ENCODE measurements around the gene HAPSTR1.

The HAPSTR1 gene

DNA sequence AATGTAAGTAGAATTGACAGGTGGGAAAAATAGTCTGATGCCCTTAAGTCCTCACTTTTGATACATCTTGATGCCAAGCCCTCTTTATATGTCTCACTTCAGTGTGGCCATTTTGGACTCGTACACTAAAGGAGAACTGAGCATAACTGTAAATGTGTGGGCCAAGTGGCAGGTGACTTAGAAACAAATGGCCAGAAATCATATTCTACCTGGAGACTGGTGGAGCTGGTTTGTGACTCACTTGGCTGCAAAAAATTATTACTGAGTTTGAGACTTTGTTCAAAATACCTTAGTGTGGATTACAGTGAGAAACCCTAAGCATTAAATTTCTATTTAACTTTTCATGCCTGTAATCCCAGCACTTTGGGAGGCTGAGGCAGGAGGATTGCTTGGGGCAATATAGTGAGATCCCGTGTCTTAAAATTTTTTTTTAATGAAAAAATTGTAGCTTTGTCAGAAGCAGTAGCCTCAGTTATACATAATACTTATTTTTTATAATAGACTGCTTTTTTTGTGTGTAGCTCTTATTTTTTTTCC, 5.0 kb downstream of the HAPSTR1 start:
- no peak for DNase-seq (ENCODE audit: low read depth)

GRCh38 chr16:9097266-9098219, 6.1 kb downstream of the HAPSTR1 start:
- DNase-seq (ENCODE audit: low read depth), result no peak

DNA sequence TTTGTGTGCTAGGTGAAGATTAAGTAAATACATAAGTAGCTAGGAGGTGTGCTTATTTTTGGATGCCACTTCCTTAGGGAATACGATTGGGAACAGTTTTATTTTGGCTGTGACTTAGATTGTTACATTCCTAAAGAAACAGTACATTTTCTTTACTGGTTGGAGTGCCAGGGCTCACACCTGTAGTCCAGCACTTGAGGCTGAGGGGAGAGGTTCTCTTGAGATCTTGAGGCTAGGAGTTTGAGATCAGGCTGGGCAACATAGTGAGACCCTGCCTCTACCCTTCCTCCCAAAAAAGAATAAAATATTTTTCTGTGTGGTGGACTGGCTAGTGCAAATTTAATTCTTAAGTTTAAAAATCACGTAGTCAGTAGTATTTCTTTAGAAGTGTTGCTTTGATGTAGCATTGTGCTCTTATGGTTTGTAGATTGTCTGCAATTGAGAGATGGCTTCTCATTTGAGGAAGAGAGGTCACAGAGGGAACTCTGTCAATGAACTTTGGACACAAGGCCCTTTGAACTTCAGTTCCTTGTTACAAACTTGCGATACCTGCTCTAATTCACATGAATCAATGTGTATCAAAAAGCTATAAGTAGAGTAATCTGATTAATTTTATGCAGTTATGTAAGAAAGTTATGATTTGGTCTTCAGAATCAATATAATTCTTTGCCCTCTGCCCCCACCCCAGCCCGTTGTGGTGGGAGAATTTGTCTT, 7.1 kb downstream of the HAPSTR1 start:
- DNase-seq (ENCODE audit: low read depth), result no peak

DNA sequence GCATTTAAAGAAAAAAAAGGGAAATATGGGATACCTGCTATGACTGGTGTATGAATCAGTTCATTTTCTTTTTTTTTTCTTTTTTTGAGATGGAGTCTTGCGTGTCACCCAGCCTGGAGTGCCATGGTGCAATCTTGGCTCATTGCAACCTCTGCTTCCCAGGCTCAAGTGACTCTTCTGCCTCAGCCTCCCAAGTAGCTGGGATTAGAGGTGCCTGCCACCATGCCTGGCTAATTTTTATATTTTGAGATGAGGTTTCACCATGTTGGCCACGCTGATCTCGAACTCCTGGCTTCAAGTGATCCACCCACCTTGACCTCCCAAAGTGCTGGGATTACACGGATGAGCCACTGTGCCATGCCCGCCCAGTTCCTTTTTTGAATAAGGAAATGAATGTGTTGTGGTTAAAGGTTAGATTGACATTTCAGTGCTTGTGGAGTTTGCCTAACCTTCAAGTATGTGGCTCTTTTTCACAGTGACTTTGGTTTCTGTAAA, 7.7 kb downstream of the HAPSTR1 start:
- no peak for DNase-seq (ENCODE audit: low read depth)

- DNase-seq (ENCODE audit: low read depth), result no peak
Measured at GRCh38 chr16:9102379-9102778, 10.9 kb downstream of the HAPSTR1 start.

GRCh38 chr16:9102943-9103342, 11.5 kb downstream of the HAPSTR1 start:
- no peak for DNase-seq (ENCODE audit: low read depth)

DNA sequence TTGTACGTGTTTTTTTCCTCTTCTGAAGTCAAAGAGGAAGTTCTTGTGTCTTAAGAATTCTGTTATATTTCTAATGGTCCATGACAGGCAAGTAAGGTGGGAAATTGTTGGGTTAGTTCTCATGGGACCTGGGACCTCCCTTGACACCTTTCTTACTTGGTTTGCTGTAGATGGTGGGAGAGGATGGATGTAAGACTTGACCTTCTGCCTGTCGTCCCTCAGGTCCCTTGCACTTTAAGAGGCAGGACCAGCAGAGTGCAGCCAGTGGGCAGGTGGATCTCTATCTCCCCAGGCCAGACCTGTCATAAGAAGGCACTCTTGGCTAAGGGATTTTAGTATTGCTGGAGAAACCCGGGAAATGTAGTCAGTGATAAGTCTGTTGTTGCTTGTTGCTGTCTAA, 12.1 kb downstream of the HAPSTR1 start:
- no peak for DNase-seq (ENCODE audit: low read depth)

GRCh38 chr16:9105189-9105588, 13.7 kb downstream of the HAPSTR1 start:
- DNase-seq (ENCODE audit: low read depth), result no peak

DNA sequence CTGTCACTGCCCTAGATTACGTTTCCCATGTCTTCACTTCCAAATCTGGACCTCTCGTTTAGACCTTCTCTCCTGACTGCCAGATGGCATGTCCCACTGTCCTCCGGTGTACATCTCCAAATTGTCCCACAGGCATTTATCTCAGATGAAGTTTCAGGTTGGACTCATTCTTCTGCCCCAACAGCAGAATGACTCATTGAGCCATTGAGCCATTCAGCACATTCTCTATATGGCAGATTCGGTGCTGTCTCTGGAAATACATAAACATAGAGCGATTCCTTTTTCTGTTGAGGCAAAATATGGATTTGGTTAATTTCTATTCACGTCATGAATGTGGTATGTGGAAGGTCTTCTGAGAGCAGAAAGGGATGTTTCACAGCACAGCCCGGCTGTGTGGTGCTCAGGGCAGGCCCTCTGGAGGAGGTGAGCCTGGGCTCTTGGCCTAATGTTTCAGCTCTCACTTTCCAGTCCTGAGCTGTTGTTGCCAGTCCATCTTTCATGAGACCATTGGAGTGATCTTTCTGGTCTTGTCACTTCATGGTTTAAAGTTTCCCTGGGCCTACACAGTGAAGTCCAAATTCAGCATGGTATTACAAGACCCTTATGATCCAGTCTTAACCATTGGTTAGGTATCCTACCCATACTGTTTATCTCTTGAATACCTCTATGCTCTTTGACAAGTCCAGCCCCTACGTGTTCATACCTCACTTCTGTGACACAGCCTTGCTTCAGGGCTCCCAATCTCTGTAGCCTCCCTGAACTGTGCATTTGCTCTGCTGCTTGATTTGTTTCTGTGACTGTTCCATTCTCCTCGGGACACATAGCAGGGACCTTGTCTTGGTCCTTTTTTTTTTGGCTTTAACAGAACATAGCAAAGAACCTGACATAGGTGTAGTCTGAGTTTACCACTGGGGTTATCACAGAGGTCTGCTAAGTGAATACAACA, 15.9 kb downstream of the HAPSTR1 start:
- DNase-seq (ENCODE audit: low read depth), result no peak

DNA sequence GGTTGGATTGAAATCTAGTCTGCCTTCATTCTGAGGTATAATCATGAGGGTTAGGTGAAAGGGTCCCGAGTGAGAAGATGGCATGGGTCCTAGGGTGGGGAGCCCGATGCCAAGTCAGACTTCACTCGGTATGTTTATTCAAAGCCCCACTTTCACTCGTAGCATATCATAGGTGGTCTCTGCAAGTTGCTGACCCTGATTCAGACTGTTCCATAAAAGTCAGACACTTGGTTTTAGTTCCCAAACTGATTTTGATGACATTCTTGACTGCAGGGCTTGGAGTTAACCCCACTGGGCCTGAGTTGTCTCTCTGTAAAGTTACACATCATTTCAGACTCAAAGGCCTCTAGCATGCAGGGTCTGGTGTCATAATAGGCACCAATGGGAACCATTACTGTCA, 17.8 kb downstream of the HAPSTR1 start:
- no peak for DNase-seq (ENCODE audit: low read depth)

DNA sequence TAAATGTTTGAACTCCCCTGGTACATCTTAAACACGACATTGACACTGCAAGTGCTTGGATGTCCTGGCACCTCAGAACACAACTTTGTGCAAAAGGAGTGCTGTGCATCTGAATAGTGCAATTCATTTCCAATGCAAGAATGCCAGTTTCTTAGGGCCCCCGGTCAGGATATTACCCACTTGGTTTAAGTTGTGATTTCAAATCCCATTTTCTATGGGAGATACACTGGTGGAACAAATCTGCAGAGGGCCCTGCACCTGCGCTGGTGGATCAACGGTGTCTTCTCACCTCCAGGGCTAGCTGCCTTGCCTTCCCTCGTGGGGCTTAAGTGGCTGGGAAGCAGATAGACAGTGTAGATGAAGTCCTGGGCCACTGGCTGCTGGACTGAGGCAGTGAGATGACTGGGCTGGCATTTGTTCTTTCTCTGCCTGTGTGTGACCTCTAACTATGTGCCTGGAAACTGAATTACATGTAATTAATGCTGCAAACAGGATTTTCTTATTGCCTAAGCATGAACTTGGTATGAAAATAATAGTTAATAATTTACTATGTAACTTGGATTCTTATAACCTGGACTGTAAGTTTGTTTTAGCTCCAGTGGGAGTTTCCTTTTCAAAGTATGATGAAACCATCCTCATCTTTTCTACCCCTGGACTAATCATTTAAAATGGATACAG, 20.9 kb downstream of the HAPSTR1 start:
- DNase-seq (ENCODE audit: low read depth), result no peak

DNA sequence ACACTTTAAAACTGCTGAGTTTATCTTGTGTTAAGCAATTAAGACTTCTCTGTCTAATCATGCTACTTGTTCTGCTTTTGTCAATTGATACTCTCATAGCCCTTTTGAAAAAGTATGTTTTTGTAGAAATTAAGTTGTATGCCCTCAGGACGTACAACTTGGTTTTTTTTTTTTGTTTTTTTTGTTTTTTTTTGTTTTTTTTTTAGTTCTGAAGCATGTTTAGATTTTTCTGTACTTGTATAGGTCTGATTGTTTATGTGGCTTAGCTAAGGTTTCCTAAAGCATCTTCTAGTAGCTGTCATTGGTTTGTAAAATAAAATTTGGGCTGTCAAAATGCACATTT, 21.4 kb downstream of the HAPSTR1 start:
- no peak for DNase-seq (ENCODE audit: low read depth)

DNA sequence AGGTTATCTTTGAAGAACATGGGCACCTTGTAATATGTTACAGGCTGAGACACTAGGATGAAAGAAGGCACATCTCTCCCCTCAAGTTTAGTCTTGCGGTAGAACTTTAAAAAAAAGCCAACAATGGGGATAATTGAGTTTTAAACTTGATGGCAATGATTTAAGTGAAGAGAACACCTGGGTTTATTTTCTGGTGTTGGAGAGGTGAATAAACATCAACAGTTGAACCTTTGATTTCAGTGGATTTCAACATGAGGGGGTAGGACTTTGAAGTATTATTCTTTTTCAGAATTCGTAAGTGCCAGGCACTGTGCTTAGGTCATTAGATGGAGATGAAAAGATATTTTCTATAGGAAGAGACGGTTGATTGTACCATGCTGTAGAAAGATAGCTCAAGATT, 22.3 kb downstream of the HAPSTR1 start:
- no peak for DNase-seq (ENCODE audit: low read depth)

DNA sequence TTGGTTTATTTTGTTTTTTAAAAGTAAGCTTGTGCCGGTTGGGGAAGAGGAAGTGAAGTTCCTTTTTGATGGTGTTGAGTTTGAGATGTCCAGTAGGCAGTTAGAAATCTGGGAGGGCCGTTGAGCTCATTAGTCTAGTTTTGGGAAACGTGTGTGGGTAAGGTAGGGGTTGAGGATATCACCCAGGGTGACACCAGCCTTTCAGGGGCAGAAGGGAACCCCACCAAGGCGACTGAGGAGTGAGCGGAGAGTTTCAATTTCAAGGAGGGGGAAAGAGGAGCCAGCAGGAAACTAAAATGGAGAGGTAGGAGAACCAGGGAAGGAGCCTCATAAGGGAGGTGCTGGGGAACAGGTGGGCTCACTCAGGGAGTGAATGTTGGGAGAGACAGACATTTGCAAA, 22.7 kb downstream of the HAPSTR1 start:
- no peak for DNase-seq (ENCODE audit: low read depth)

- no peak for DNase-seq (ENCODE audit: low read depth)
Measured at GRCh38 chr16:9114842-9115241, 23.4 kb downstream of the HAPSTR1 start.

- DNase-seq (ENCODE audit: low read depth), result no peak
Measured at GRCh38 chr16:9115277-9115676, 23.8 kb downstream of the HAPSTR1 start.

GRCh38 chr16:9116141-9116540, 24.7 kb downstream of the HAPSTR1 start:
- no peak for DNase-seq (ENCODE audit: low read depth)

GRCh38 chr16:9118170-9118569, 26.7 kb downstream of the HAPSTR1 start:
- DNase-seq (ENCODE audit: low read depth), result no peak

DNA sequence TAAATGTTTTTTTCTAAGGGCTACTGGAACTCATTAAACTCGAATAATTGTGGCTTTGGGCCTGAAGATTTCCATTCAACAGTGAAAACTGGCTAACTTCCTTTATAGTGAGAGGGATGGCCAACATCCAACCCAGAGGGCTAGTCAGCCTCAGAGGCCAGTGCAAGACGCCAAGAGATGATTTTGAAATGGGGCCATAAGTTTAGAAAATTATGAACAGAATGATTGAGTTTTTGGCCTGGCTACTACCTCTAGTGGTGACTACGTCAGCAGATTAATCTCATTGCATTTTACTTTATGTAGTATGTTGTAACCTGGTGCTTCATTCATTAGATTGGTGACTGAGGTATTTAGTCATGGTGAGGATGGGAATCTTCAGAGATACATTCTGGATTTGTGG, 28.4 kb downstream of the HAPSTR1 start:
- no peak for DNase-seq (ENCODE audit: low read depth)

DNA sequence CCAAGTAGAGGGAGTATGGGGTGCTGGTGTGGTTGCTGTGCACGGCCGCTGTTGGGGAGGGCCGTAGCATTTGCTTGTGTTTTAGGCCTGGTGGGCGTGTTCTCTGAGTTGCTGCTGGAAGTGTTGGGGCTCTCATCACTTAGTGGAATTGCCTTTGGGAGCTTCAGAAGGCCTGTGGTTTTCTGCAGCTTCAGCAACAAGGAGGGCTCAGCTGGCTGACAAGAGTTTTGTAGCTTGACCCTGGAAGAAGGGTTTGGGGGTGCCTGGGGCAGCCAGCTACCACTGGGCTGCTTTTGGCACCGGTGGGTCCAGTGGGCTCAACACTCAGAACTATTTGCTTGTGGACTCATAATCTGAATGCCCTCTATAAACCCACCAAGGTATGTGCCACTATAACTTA, 30.9 kb downstream of the HAPSTR1 start:
- no peak for DNase-seq (ENCODE audit: low read depth)

DNA sequence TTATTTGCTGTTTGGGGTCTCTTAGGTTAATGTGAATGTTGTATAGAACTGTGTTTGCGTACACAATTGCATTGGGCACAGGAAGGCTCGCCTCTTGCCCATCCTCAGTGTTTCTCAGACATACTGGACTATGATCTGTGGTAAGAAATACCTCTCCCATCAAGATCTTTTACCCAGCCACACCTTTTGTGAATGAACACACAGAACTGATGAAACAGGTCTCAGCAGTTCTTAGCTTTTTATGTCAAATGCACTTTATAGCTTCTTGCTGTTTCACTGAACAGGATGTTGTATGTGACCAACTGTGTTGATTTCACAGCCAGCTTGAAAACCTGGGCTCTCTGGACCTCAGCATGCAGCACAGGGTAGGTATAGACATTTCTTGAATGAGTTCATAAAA, 31.5 kb downstream of the HAPSTR1 start:
- DNase-seq (ENCODE audit: low read depth), result no peak

Measured in stimulated activated CD4-positive, alpha-beta T cell treated with anti-CD3 and anti-CD28 coated beads, Interleukin-2, amount 100 ng/mL, for 4 hours (primary cell).